GM20431 (cell line): ENCODE data around the gene CHD5.
"Not testable (repeated sequence)": the region's sequence is repeated elsewhere in the genome, so short reads cannot be mapped to it uniquely, and the experiment has no call there.

Experiments
- in situ Hi-C: fragments of 300-500 bp; cut with MseI, MboI; formaldehyde crosslinking; loops from one replicate; pipeline ENCODE4 v1.15.0; 2020; ENCODE audit warnings: low sequenced_read_pairs; ENCODE audit not compliant: unreplicated experiment

Gene CHD5

DNA sequence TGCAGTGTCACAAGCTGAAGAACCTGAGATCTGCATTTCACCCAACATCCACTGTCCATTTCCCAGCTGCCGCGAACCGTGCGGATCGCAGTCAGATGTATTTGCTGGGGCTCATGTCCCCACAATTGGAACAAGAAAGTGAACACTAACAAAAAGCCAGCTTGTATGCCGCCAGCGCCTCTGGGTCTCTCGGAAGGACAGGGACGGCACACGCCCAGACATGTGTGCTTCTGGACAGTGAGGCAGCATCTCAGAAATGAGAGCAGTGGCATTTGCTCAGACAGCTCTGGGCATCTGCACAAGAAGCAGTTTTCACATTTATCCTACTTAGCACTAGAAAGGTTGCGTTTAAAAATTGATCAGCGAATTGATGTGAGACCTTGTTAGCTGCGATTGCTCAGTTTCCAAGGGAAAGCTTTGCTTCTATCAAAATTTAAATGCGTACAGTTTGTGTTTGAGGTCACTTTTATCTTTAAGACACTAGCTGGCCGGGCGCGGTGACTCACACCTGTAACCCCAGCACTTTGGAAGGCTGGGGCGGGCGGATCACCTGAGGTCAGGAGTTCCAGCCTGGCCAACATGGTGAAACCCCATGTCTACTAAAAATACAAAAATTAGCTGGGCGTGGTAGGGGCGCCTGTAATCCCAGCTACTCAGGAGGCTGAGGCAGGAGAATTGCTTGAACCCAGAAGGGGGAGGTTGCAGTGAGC, 105.8 kb downstream of the CHD5 start:
- in situ Hi-C loops, result no loop called here

DNA sequence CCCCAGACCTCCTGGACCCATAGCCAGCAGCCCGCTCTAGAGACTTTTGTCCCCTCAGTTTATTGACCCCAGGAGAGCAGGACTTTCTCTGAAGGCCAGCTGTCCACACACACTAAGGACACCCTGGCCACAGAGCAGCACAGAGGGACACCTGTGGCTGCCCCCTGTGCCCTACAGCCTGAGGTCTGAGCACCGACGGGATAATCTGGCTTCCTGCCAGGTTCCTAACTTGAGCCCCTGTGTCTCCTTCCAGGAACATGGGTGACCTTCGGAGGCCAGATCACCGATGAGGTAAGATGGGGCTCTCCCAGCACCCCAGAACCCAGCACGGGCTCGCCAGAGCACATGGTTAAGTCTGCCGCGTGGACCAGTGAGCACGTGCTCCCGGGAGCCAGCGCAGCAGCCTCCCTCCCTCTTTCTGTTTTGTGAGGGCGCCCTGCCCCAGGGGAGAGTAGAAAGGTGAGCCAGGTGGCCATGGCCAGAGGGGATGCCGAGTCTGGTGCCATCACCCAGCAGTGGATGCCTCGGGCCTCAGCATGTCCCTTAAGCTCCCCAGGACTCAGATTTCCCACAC, 106.6 kb downstream of the CHD5 start:
- in situ Hi-C loops, result no loop called here

DNA sequence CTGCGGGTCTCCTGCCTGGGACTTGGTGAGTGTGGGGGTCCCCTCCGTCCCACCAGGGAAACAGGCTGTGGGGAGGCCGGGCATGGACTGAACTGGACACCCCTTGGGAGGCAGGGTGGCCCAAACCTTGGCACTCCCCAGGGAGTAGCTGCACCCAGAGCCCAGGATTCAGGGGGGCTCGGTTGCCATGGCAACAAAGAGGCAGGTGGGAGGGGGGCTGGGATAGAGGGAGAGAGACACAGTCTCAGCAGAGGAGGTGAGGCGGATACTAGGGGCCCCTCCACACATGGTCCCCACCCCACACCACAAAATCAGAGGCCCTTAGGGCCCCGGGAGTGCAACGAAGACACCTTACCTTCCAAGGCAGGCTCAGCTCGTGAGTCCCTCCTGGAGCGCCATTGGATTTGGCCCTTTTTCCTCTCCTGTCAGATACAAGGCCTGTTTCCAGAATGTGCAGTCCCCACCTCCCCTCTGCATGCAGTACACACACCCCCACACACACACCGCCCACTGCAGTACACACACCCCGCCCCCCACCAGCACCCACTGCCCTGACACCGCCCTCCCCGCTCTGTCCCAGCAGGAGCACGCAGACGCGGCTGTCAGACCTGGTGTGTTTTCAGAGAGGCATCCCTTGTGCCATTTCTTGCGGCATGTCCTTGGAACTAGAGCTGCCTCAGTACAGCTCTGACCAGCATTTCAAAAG, 107.2 kb downstream of the CHD5 start:
- in situ Hi-C loops, result no loop called here

DNA sequence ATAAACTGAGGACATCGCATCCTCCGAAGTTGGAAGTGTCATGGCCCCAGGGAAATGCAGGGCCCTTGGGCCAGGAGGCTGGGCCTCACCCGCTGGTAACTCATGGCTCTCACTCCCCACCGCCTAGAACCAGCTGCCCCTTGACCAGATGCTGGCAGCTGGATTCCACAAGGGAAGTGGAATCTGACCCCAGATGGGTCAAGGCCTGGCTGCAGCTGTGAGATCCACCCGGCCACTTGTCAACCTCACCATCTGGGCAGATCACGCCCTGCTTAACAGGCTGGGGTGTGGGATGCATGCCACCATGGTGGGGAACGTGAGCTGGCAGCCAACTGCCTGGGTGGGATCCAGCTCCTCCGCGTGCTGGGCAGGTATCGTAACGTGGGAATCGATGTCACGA, 108.9 kb downstream of the CHD5 start:
- in situ Hi-C loops, result no loop called here

DNA sequence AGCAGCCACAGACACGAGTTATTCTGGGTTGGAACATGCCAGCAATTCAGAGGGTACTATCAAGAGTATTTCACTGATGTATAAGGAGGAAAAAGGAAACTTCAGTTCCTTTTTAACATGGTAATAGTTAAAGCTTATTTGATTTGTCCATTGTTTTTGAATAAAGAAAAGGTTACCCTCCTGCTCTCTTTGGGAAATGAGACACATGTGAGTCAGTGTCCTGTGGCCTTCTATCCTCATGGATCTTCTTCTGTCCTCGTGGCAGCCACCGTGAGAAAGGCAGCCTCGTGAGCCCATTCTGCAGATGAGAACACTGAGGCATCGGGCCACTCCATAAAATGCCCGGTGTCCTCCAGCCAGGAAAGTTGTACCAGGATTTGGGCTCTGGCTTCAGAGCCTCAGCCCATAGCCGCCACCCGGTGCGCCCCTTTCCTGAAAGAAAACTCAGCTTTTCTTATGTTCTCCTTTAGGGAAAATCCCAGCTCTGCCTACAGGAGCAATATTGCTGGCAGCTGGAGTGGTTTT, 109.6 kb downstream of the CHD5 start:
- in situ Hi-C loops, result no loop called here

DNA sequence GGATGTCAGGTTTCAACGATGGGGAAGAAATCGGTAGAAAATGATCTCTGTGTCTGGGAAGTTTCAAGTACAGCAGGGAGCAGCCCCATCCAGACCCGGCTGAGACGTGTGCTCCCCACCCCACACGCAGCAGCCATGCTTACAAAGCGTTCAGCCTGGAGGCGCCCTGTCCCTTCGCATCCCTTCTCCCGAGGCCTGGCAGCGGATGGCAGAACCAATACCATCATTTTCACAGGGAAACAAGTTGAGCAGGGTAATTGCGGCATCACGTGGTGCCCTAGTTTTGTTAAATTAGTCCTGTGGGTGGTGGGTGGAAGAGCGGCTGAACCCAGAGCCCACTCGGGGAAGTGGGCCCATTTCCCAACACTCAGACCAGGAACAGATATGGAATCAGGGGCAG, 110.5 kb downstream of the CHD5 start:
- in situ Hi-C loops, result no loop called here

DNA sequence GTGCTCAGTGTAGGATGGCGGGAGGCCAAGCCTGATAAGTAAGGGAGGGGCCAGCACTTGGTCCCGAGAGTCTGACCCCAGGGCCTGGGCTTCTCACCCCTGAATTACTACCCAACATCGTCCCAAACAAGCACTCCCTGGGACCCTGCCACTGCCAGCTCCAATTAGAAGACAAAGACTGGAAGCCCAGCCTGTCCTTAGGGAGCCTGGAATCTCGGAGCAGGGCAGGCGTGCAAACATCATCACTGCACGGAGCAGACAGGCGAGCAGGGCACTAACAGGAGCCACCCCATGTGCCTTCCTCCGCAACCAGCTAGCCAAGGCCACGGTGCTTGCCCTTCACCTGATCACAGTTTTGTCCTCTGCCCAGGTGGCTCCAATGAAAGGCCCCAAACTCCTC, 111.2 kb downstream of the CHD5 start:
- in situ Hi-C loops, result no loop called here

DNA sequence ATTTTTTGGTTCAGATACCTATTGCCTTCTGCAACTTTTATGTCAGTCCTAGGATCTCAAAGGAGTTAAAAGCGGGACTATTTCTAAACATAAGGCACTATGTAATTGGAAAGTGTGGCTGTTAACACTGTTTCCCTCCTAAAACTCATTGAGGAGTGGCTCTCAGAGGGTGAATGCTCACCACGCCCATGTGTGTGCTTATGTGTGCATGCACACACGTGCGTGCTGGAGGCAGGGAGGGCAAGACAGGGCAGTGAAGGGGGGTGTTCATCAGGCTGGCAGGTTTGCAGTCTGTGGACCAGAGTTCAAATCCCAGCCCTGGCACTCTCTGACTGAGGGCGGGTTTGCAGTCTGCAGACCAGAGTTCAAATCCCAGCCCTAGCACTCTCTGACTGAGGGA, 112.0 kb downstream of the CHD5 start:
- in situ Hi-C loops, result no loop called here

DNA sequence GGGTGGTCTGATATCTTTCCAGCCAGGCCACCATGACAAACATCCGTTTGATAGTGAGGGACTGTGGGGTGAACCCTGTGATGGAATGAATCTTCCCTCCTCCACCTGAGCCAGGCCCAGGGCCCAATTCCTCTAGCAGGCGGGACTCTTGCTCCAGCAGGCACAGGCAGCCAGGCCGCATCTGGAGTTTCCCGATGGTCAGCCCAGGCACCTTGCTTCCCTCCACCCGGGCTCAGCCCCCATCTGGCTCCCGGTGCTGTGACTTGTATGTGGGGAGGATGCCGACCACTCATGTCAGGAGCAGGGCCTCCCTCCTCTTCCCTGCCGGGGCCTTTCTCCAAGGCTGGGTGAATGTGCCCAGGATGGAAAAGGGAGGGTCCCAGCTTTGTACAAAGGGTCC, 113.4 kb downstream of the CHD5 start:
- in situ Hi-C loops, result no loop called here

DNA sequence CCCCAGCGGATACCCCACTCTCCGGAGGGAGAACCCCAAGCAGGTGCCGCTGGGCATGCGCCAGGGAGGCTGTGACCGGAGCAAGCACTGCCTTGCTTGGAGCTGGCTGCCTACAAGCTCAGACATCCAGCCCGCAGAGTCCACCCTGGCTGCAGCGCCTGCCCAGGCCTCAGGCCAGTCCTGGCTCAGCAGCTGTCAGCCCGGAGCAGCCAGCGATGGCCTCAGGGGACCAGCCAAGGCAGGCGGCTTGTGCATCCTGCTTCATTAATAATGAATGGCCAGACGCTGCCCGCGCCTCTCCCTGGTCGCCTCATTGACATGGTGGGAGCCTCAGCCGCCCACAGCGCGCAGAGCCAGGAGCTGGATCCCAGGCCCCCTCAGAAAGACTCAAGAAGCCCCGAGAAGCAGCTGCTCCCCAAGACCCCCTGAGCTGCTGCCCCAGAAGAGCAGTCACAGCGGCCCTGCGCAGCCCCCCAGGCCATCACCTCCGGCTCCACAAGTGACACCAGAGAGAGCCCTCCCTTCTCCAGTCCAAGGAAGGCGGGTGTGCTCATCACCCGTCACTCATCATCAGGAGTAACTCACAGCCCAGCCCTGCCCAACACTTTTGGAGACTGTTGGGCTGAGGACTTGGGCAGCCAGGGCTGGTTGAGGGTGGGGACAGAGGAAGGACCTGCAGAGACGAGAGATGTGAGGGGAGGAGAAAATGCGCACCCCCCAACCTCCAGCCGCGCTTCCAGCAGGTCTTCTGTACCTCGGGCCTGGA, 114.8 kb downstream of the CHD5 start:
- in situ Hi-C loops, result no loop called here

DNA sequence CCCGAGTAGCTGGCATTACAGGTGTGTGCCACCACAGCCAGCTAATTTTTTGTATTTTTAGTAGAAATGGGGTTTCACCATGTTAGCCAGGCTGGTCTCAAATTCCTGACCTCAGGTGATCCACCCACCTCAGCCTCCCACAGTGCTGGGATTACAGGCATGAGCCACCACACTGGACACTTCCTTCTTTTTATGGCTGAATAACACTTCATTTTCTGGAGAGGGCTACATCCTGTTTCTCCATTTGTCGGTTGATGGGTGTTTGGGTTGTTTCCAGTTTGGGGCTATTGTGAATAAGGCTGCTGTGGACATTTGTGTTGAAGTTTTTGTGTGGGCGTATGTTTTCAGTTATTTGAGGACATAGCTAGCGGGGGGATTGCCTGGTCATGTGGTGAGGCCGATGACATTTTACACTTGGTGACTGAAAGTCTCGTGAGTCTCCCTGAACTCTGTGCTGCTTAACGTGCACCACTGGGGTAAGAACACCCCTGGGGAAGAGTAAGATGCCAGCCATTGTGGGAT, 116.5 kb downstream of the CHD5 start:
- in situ Hi-C loops, result not testable (repeated sequence)

DNA sequence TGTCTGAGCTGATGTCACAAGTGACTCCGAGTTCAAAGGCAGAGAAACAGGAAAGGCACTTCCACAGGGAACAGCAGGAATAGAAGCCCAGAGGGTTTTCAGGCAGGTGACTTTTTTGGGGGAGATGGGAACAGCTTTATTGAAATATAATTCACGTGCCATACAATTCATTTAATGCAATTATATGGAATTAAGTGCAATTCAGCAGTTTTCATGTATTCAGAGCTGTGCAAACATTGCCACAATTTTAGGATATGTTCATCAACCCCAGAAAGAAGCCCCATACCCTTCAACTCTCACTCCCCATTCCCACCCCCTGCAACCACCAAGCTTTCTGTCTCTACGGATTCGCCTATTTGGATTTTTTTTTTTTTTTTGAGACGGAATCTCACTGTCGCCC, 117.5 kb downstream of the CHD5 start:
- in situ Hi-C loops, result no loop called here

DNA sequence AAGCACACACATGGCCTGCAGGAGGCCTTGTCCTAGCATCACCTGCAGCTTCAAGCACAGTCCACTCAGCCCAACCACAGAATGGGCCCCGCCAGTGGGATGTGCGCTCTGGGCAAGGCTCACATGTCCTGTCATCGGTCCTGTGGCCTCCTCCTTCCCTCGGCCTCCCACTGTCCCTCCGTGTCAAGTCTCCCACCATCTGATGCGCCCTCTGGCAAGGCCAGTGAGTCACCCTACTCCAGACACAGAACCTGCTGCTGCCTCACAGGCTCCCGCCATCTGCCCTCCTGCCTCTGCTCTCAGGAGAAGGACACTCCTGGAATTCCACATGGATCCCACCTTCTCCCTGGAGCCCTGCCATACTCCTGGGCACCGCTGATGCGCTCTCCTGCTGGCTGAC, 120.3 kb downstream of the CHD5 start:
- in situ Hi-C loops, result no loop called here

DNA sequence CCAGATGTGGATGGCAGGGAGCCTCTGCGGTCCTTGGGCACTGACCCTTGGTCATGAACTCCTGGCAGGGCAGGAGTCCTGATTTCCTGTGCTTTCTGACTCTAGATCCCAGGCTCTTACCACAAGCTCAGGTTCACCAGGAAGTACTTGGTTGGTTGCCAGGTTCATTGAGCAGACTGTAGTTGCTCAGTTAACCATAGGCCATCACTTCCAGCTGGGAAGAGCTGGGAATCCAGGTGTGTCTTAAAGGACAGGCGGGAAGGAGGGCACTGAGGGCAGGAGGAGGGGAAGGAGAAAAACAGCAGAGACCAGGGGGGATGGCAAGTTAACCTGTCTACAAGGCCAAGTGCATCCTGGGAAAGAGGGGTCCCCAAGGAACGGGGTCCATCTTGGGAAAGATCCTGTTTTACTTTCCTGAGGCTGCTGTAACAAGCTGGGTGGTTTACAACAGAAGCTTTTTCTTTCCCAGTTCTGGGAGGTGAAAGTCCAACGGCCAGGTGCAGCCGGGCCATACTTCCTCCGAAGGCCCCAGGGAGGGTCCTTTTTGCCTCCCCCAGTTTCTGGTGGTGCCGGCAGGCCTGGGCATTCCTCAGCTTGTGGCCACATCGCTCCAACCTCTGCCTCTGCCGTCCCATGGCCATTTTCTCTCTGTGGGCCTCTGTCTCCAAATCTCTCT, 122.8 kb downstream of the CHD5 start:
- in situ Hi-C loops, result no loop called here

DNA sequence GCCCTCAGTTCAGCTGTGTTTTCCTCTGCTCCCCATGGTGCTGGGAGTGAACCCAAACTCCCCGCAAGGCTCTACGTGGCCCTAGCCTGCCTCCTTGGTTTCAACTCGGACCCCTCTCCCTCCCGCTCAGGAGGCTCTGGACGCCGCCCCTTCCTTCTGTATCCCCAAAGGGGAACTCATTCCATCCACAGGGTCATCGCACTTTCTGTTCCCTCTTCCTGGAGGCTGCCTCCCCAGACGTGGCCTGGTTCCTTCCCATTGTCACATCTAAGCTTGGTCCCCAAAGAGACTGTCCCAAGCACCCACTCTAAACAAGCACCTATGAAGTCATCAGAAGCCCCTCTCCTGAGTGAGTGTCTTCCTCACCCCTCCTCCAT, 123.6 kb downstream of the CHD5 start:
- in situ Hi-C loops, result no loop called here

DNA sequence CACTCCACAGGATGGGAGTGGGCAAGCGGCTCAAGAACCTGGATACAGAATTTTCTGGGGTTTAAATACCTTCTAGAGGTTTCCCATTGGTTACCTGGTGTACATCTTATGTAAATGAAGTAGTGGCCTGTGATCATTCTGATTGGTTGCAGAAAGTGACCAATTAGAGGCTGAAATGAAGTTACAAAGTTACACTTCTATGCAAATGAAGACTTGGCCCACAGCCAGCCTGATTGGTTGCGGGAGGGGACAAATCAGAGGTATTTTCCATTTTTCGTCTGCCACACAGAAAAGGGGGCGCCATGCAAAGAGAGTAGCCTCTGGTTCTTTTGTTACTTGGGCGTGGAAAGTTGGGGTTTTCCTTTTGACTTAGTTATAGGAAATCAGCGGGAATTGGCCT, 125.5 kb downstream of the CHD5 start:
- in situ Hi-C loops, result no loop called here

DNA sequence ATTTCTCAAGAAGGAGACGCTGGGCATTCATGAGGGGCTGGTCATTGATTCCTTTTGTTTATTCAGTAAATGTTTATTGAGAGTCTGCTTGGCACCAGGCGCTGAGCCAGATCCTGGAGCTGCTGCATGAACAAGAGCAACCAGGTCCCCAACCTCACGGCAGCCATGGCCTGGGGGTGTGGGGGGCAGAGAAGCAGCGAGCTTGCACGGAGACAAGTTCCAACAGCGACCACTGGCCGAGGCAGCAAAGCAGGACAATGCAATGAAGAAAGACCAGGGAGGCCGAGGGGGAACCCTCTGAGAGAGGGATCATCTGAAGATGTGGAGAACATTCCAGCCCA, 126.9 kb downstream of the CHD5 start:
- in situ Hi-C loops, result no loop called here

DNA sequence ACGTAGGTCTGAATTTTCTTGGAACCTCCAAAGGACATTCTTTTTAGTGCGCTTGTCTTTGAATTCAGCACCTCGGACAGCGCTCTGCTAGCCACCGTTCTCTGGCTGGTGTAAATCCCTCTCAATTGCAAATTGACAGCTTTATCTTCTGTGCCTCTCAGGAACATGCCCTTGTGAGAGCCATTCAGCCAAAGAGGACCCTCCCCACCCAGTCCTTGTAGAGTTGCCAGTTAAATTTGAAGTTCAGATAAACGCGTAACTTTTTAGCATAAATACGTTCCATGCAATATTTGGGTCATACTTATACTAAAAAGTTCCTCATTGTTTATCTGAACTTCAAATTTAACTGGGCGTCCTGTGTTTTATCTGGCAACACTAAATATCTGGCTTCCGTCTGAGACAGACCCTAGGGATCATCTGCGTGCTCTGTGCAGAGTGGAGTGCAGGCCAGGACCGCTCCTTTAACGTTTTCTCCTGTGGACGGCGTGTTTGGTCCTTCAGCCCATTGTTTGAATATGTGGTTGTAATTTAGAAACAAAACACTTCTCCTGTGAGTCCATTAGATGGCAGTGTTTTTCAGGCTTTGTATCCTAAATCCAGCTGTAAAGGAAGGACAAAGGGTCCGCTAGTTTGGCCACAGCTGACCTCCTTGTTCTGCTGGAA, 127.4 kb downstream of the CHD5 start:
- in situ Hi-C loops, result no loop called here
